Smooth muscle cell (in vitro differentiated cells): ENCODE data around the gene SGCD. TPM values are rescaled to one million over a fixed set of nuclear protein-coding genes. Genes with fewer than 3 reads are reported as not detected.
A peak's percentile ranks its signal among the peaks of the same experiment; 100 is the strongest.

ENCODE experiments used
- DNase-seq: peaks from one replicate; lab custom pipeline; 2025; ENCODE audit not compliant: unreplicated experiment; lab: John Stamatoyannopoulos, UW
- H2AFZ ChIP-seq: fragments of 200-600 bp; sonication (generic); 2 replicates; pipeline ENCODE4 v1.6.0; 2016; ENCODE audit warnings: antibody characterized with exemption, low read depth, mild to moderate bottlenecking
- H3F3A ChIP-seq: fragments of 200-600 bp; sonication (generic); 2 replicates; pipeline ENCODE4 v1.6.0; 2017; ENCODE audit warnings: antibody characterized with exemption, low read depth
- H3K27ac ChIP-seq: fragments of 200-600 bp; sonication (generic); 2 replicates; pipeline ENCODE4 v1.5.1; 2016; ENCODE audit warnings: low read depth, mild to moderate bottlenecking
- H3K27me3 ChIP-seq: fragments of 200-600 bp; sonication (generic); 2 replicates; pipeline ENCODE4 v1.6.1; 2016; ENCODE audit warnings: low read depth, mild to moderate bottlenecking
- H3K36me3 ChIP-seq: fragments of 200-600 bp; sonication (generic); 2 replicates; pipeline ENCODE4 v1.5.1; 2016; ENCODE audit warnings: low read depth
- H3K4me1 ChIP-seq: fragments of 200-600 bp; sonication (generic); 2 replicates; pipeline ENCODE4 v1.5.1; 2016; ENCODE audit warnings: low read depth
- H3K4me2 ChIP-seq: fragments of 200-600 bp; sonication (generic); 2 replicates; pipeline ENCODE4 v1.6.0; 2016; ENCODE audit warnings: mild to moderate bottlenecking
- H3K4me3 ChIP-seq: fragments of 200-600 bp; sonication (generic); 2 replicates; pipeline ENCODE4 v1.5.1; 2016; ENCODE audit warnings: mild to moderate bottlenecking
- H3K79me2 ChIP-seq: fragments of 200-600 bp; sonication (generic); 2 replicates; pipeline ENCODE4 v1.6.0; 2016; ENCODE audit warnings: low read depth, mild to moderate bottlenecking
- H3K9ac ChIP-seq: fragments of 200-600 bp; sonication (generic); 2 replicates; pipeline ENCODE4 v1.6.0; 2016; ENCODE audit warnings: low read depth
- H3K9me3 ChIP-seq: fragments of 200-600 bp; sonication (generic); replicated peaks from 2 replicates; pipeline ENCODE4 v1.5.1; 2016; ENCODE audit warnings: low read depth
- H4K20me1 ChIP-seq: fragments of 200-600 bp; sonication (generic); 2 replicates; pipeline ENCODE4 v1.6.0; 2016; ENCODE audit warnings: low read depth
- CTCF ChIP-seq: fragments of 200-600 bp; sonication (generic); IDR thresholded peaks from 2 replicates; pipeline ENCODE4 v1.5.1; 2017; ENCODE audit warnings: borderline replicate concordance, mild to moderate bottlenecking, antibody characterized with exemption; ENCODE audit not compliant: insufficient read depth, poor library complexity, severe bottlenecking
- WGBS: methylation state at CpG from one replicate; pipeline ENCODE4 v1.1.7; 2016; ENCODE audit warnings: low lambda C conversion rate; 5-methylcytosine and 5-hydroxymethylcytosine counted together
- polyA plus RNA-seq: library from polyadenylated mRNA; unstranded; fragments of >200 nt; fragmentation: Nextera tagmentation; extraction: Ambion mirVana; gene quantifications from 2 replicates; pipeline ENCODE4 v1.2.1, GENCODE V29; 2016
- small RNA-seq: library from RNA; depleted of rRNA; stranded (forward); fragments of <200 nt; gene quantifications from one replicate; pipeline ENCODE3, GENCODE V24; 2014
- total RNA-seq: library from RNA; depleted of rRNA; stranded (reverse); fragments of >200 nt; gene quantifications from 2 replicates; pipeline ENCODE4 v1.2.3, GENCODE V29; 2014

Gene SGCD
- total and polyA plus RNA-seq, 2 experiments from 2014 or later, result 1.6 to 3.5 TPM

GRCh38 chr5:156812959-156813358 is 486.0 kb downstream of the SGCD start:
- H3K27me3 ChIP-seq, result no peaks in the 10 kb centered on the region
- H3F3A ChIP-seq, result no peaks in the 10 kb centered on the region
- DNase-seq, result no peak
- WGBS, result 89% methylated on average over 1 of the region's 1 CpG
- no peaks in the 10 kb centered on the region for H3K79me2 ChIP-seq
- no peak overlapping the region for H3K4me3 ChIP-seq
- no peak overlapping the region for H3K27ac ChIP-seq
- no peak overlapping the region for H2AFZ ChIP-seq
- no peaks in the 10 kb centered on the region for H3K4me1 ChIP-seq
- no peak overlapping the region for H3K4me2 ChIP-seq
- no peak overlapping the region for H3K9ac ChIP-seq
- H3K9me3 ChIP-seq, result no peaks in the 10 kb centered on the region
- no peaks in the 10 kb centered on the region for H3K36me3 ChIP-seq
- H4K20me1 ChIP-seq, result no peaks in the 10 kb centered on the region
- no peak for TF ChIP-seq CTCF

- H2AFZ ChIP-seq, result no peak overlapping the region
- H3K9me3 ChIP-seq, result no peaks in the 10 kb centered on the region
- no peaks in the 10 kb centered on the region for H4K20me1 ChIP-seq
- H3K27ac ChIP-seq, result no peak overlapping the region
- H3K27me3 ChIP-seq, result no peaks in the 10 kb centered on the region
- H3K9ac ChIP-seq, result no peak overlapping the region
- no peaks in the 10 kb centered on the region for H3K36me3 ChIP-seq
- H3K79me2 ChIP-seq, result no peaks in the 10 kb centered on the region
- peak; percentile 63 for TF ChIP-seq CTCF
- no peaks in the 10 kb centered on the region for H3F3A ChIP-seq
- 42% methylated on average over 6 of the region's 6 CpGs for WGBS
- H3K4me2 ChIP-seq, result no peak overlapping the region
- DNase-seq, result no peak
- H3K4me3 ChIP-seq, result no peak overlapping the region
- H3K4me1 ChIP-seq, result no peaks in the 10 kb centered on the region
These were observed 489.1 kb downstream of the SGCD start for GRCh38 chr5:156815988-156816599.

Small RNA genes lying within 50 kb of the gene (small RNA-seq; reads per million reads assigned to genes)
- not detected for gene AC027308.1
- gene RNU6-556P, result not detected
